ENCODE results near the gene CPT1A.

The CPT1A gene

GRCh38 chr11:68715456-68716122 is 126.1 kb downstream of the CPT1A start:
- in situ Hi-C loops (cut with MboI; ENCODE audit: low pct_unique_long_range_greater_than_20kb, low sequenced_read_pairs, unreplicated experiment), result no loop called here
- DNase-seq (ENCODE audit: low spot score), result no peak
- TF ChIP-seq, protein P1, sequence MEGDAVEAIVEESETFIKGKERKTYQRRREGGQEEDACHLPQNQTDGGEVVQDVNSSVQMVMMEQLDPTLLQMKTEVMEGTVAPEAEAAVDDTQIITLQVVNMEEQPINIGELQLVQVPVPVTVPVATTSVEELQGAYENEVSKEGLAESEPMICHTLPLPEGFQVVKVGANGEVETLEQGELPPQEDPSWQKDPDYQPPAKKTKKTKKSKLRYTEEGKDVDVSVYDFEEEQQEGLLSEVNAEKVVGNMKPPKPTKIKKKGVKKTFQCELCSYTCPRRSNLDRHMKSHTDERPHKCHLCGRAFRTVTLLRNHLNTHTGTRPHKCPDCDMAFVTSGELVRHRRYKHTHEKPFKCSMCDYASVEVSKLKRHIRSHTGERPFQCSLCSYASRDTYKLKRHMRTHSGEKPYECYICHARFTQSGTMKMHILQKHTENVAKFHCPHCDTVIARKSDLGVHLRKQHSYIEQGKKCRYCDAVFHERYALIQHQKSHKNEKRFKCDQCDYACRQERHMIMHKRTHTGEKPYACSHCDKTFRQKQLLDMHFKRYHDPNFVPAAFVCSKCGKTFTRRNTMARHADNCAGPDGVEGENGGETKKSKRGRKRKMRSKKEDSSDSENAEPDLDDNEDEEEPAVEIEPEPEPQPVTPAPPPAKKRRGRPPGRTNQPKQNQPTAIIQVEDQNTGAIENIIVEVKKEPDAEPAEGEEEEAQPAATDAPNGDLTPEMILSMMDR (IDR thresholded peaks at IDR 0.05; ENCODE audit: extremely low read depth, insufficient read depth, missing control alignments), result no peak

- TF ChIP-seq, protein P1 (IDR thresholded peaks at IDR 0.05; ENCODE audit: extremely low read depth, insufficient read depth, missing control alignments), result no peak
- DNase-seq (ENCODE audit: low spot score), result no peak
- in situ Hi-C loops (cut with MboI; ENCODE audit: low pct_unique_long_range_greater_than_20kb, low sequenced_read_pairs, unreplicated experiment), result no loop called here
Measured at GRCh38 chr11:68714060-68714856, 127.5 kb downstream of the CPT1A start.

DNA sequence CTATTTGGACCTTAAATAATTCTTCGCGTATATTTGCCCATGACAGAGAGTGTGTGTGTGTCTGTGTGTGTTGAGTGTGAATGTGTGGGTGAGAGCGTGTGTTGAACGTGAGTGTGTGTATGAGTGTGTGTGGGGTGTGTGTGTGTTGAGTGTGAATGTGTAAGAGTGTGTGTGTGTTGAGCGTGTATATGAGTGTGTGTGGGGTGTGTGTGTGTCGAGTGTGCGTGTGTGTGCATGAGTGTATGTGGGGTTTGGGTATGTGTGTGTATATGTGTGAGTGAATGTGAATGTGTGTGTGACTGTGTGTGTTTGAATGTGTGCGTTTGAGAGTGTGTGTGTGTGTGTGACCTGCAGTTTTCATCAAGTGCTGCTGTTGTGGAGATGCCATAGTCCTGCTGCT is 130.6 kb downstream of the CPT1A start:
- in situ Hi-C loops (cut with MboI; ENCODE audit: low pct_unique_long_range_greater_than_20kb, low sequenced_read_pairs, unreplicated experiment), result no loop called here
- DNase-seq (ENCODE audit: low spot score), result no peak
- TF ChIP-seq, protein P1 (IDR thresholded peaks at IDR 0.05; ENCODE audit: extremely low read depth, insufficient read depth, missing control alignments), result no peak

- in situ Hi-C loops (cut with MboI; ENCODE audit: low pct_unique_long_range_greater_than_20kb, low sequenced_read_pairs, unreplicated experiment), result no loop called here
- TF ChIP-seq, protein P1 (IDR thresholded peaks at IDR 0.05; ENCODE audit: extremely low read depth, insufficient read depth, missing control alignments), result no peak
- DNase-seq (ENCODE audit: low spot score), result no peak
Measured at GRCh38 chr11:68710409-68710808, 131.3 kb downstream of the CPT1A start.

DNA sequence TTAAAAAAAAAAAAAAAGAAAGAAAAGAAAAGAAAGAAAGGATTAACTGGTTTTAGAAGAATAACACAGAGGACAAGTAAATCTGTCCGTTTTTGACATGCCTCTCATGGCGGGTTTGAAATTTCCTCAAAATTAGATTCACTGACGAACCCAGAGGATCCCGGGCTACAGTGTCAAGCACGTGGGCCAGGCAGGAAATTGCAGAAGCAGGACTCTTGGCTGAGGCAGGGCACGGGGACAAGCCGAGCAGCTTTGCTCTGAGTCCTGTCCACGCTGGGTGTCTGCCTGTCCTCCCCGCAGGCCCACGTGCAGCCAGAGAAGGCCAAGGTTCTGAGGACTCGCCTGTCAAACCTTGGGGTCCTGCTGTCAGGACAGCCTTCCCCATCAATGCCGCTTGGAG is 132.7 kb downstream of the CPT1A start:
- no peak for DNase-seq (ENCODE audit: low spot score)
- TF ChIP-seq, protein P1 (IDR thresholded peaks at IDR 0.05; ENCODE audit: extremely low read depth, insufficient read depth, missing control alignments), result no peak
- in situ Hi-C loops (cut with MboI; ENCODE audit: low pct_unique_long_range_greater_than_20kb, low sequenced_read_pairs, unreplicated experiment), result no loop called here

GRCh38 chr11:68707527-68707926 is 134.2 kb downstream of the CPT1A start:
- DNase-seq (ENCODE audit: low spot score), result no peak
- TF ChIP-seq, protein P1 (IDR thresholded peaks at IDR 0.05; ENCODE audit: extremely low read depth, insufficient read depth, missing control alignments), result no peak
- in situ Hi-C loops (cut with MboI; ENCODE audit: low pct_unique_long_range_greater_than_20kb, low sequenced_read_pairs, unreplicated experiment), result no loop called here

All from GM13977 (cell line).